Brain microvascular endothelial cell (primary cell): ENCODE results near the gene DYNC1I2.

Source experiments
- DNase-seq: peaks from one replicate; pipeline ENCODE4 v3.0.0-alpha.2; 2020
- H3K27ac ChIP-seq: fragments of 250-450 bp; sonication (Bioruptor Pico); 2 replicates; pipeline ENCODE4 v1.5.1; 2020; ENCODE audit warnings: mild to moderate bottlenecking, moderate library complexity
- H3K27me3 ChIP-seq: fragments of 250-450 bp; sonication (Bioruptor Pico); replicated peaks from 2 replicates; pipeline ENCODE4 v1.5.1; 2020; ENCODE audit warnings: mild to moderate bottlenecking
- H3K36me3 ChIP-seq: fragments of 250-450 bp; sonication (Bioruptor Pico); replicated peaks from 2 replicates; pipeline ENCODE4 v1.5.1; 2020; ENCODE audit warnings: mild to moderate bottlenecking
- H3K4me3 ChIP-seq: 2 replicates; pipeline ENCODE4 v1.5.1; 2011; ENCODE audit warnings: low read depth, mild to moderate bottlenecking, control low read depth, low read length, moderate library complexity
- in situ Hi-C: cut with HindIII; loops from 2 replicates; pipeline ENCODE4 v1.10.0; 2017; ENCODE audit warnings: low sequenced_read_pairs, low pct_ligation_motif_present
- TF ChIP-seq, protein P1 (sequence below): IDR thresholded peaks from 2 replicates; pipeline ENCODE4 v1.5.1; 2011; ENCODE audit warnings: low read depth, mild to moderate bottlenecking, moderate library complexity, low read length, control low read depth, inconsistent platforms; ENCODE audit errors: missing control alignments

The DYNC1I2 gene

GRCh38 chr2:171668183-171668582, 19.1 kb upstream of the DYNC1I2 start:
- Histone ChIP-seq H3K27me3 (no peaks in the 10 kb centered on the region), H3K36me3 (no peaks in the 10 kb centered on the region), H3K4me3 (no peak overlapping the region), H3K27ac (no peak overlapping the region)
- TF ChIP-seq, protein P1, sequence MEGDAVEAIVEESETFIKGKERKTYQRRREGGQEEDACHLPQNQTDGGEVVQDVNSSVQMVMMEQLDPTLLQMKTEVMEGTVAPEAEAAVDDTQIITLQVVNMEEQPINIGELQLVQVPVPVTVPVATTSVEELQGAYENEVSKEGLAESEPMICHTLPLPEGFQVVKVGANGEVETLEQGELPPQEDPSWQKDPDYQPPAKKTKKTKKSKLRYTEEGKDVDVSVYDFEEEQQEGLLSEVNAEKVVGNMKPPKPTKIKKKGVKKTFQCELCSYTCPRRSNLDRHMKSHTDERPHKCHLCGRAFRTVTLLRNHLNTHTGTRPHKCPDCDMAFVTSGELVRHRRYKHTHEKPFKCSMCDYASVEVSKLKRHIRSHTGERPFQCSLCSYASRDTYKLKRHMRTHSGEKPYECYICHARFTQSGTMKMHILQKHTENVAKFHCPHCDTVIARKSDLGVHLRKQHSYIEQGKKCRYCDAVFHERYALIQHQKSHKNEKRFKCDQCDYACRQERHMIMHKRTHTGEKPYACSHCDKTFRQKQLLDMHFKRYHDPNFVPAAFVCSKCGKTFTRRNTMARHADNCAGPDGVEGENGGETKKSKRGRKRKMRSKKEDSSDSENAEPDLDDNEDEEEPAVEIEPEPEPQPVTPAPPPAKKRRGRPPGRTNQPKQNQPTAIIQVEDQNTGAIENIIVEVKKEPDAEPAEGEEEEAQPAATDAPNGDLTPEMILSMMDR, result no peak
- no peak for DNase-seq
- in situ Hi-C loops, result no loop called here

DNA sequence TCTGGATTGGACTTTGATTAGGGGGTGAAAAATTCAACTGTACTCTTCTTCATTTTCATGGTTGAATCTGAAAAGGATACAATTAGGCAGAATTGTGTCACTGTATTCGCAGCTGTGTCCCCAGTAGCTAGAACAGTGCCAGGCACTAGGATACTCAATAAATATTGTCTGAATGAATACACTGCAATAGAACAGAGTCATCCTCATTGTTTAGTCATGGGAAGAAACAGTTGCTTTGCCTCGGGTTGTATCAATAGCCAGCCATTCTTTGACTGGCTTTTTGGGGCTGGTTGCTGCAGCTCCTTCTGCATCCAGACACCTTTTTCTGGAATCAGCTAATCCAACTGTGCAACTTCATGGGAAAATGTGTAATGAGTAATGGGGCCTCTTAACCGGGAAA, 18.1 kb upstream of the DYNC1I2 start:
- TF ChIP-seq, protein P1, result no peak
- no peaks in the 10 kb centered on the region for H3K36me3 ChIP-seq
- in situ Hi-C loops, result no loop called here
- H3K27ac ChIP-seq, result no peak overlapping the region
- H3K27me3 ChIP-seq, result no peaks in the 10 kb centered on the region
- no peak for DNase-seq
- no peak overlapping the region for H3K4me3 ChIP-seq

- Histone ChIP-seq H3K4me3 (no peak overlapping the region), H3K27ac (no peak overlapping the region), H3K27me3 (no peaks in the 10 kb centered on the region), H3K36me3 (no peaks in the 10 kb centered on the region)
- TF ChIP-seq, protein P1, result no peak
- in situ Hi-C loops, result no loop called here
- DNase-seq, result peak; percentile 44
Measured at GRCh38 chr2:171670655-171671054, 16.6 kb upstream of the DYNC1I2 start.

DNA sequence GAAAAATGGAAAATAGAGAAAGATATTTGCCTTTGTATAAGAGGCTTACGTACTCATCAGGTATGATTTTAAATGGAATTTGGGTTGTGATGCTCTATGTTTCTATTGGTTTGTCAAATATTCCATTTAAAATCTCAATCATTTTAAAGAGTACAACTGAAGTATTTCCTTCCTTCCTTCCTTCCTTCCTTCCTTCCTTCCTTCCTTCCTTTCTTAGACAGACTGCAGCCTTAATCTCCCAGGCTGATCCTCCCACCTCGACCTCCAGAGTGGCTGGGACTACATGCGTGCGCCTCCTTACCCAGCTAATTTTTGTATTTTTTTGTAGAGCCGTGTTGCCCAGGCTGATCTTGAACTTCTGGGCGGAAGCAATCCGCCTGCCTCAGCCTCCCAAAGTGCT, 15.4 kb upstream of the DYNC1I2 start:
- Histone ChIP-seq H3K4me3 (no peak overlapping the region), H3K27me3 (no peaks in the 10 kb centered on the region), H3K36me3 (no peaks in the 10 kb centered on the region), H3K27ac (no peak overlapping the region)
- in situ Hi-C loops, result no loop called here
- DNase-seq, result no peak
- TF ChIP-seq, protein P1, result no peak

DNA sequence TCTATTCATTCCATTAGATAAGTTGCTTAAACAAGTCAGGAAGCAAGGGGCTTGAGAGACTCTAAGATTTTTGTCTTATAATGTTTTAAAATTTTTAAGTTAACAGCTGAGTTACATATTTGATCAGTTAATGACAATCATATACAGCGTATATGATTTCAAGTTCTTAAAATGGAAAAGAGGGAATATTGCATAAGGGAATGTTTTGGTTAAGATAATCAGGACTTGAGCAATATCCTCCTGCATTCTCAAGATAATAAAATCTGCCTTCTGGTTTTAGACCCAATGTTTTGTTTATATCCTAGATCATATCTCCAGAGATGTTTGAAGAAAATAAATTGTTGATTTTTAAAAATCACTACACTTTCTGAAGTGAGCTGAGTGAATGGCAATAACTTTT, 13.4 kb upstream of the DYNC1I2 start:
- no peaks in the 10 kb centered on the region for H3K27me3 ChIP-seq
- in situ Hi-C loops, result no loop called here
- no peak for DNase-seq
- TF ChIP-seq, protein P1, result no peak
- H3K27ac ChIP-seq, result no peak overlapping the region
- H3K36me3 ChIP-seq, result no peaks in the 10 kb centered on the region
- no peak overlapping the region for H3K4me3 ChIP-seq

- H3K36me3 ChIP-seq, result no peaks in the 10 kb centered on the region
- no peak overlapping the region for H3K4me3 ChIP-seq
- in situ Hi-C loops, result no loop called here
- DNase-seq, result no peak
- no peak overlapping the region for H3K27ac ChIP-seq
- TF ChIP-seq, protein P1, result no peak
- no peaks in the 10 kb centered on the region for H3K27me3 ChIP-seq
Measured at GRCh38 chr2:171675810-171676345, 11.4 kb upstream of the DYNC1I2 start.
